HFFc6 (cell line): ENCODE measurements around the gene SCARB2. TPM values are rescaled to one million over a fixed set of nuclear protein-coding genes. Genes with fewer than 3 reads are reported as not detected.

Experiments
- total RNA-seq, 6 experiments: library from RNA; stranded (reverse); fragmentation: NEBNext Ultra II Directional; extraction: Animal tissue kit (Norgen Biotek cat#: 25700); gene quantifications; 2 replicates in 1 of 6; 3 replicates in 5 of 6; pipeline ENCODE4 v1.2.3, GENCODE V29; 2021

Gene SCARB2
- total RNA-seq, 6 experiments from 2014 or later, result 126 to 145 (median 138) TPM

Other genes starting within 250 kb of the SCARB2 start
- 10 to 100 TPM; 38.0 to 47.2 (median 41.6) TPM for gene SDAD1, start 222.9 kb downstream of the SCARB2 start, total RNA-seq
- gene CXCL9, start 206.3 kb downstream of the SCARB2 start, total RNA-seq, result not detected
- not detected for gene CXCL10, start 190.3 kb downstream of the SCARB2 start, total RNA-seq
- gene CXCL11, start 177.8 kb downstream of the SCARB2 start, total RNA-seq, result not detected
- not detected for gene ART3, start 139.1 kb downstream of the SCARB2 start, total RNA-seq
- gene NUP54, start 65.4 kb downstream of the SCARB2 start, total RNA-seq, result 10 to 100 TPM; 25.7 to 37.8 (median 33.3) TPM
- under 1 TPM in 1 of 6 experiments, not detected in 5; 0.17 TPM for gene FAM47E, start 37.9 kb upstream of the SCARB2 start, total RNA-seq
- gene STBD1, start 92.9 kb upstream of the SCARB2 start, total RNA-seq, result 1 to 10 TPM; 4.3 to 6.0 (median 5.4) TPM
- gene CCDC158, start 207.3 kb upstream of the SCARB2 start, total RNA-seq, result under 1 TPM in 1 of 6 experiments, not detected in 5; 0.05 TPM
- gene SHROOM3, start 221.4 kb upstream of the SCARB2 start, total RNA-seq, result 10 to 100 TPM; 39.1 to 98.7 (median 40.9) TPM